HG02588 (cell line): ENCODE measurements around the gene LGI4.

Experiments
- ATAC-seq: cut with Tn5 transposase; IDR thresholded peaks from one replicate; pipeline ENCODE4 v1.9.1; 2021; ENCODE audit warnings: mild to moderate bottlenecking, moderate library complexity; ENCODE audit not compliant: unreplicated experiment

The LGI4 gene

DNA sequence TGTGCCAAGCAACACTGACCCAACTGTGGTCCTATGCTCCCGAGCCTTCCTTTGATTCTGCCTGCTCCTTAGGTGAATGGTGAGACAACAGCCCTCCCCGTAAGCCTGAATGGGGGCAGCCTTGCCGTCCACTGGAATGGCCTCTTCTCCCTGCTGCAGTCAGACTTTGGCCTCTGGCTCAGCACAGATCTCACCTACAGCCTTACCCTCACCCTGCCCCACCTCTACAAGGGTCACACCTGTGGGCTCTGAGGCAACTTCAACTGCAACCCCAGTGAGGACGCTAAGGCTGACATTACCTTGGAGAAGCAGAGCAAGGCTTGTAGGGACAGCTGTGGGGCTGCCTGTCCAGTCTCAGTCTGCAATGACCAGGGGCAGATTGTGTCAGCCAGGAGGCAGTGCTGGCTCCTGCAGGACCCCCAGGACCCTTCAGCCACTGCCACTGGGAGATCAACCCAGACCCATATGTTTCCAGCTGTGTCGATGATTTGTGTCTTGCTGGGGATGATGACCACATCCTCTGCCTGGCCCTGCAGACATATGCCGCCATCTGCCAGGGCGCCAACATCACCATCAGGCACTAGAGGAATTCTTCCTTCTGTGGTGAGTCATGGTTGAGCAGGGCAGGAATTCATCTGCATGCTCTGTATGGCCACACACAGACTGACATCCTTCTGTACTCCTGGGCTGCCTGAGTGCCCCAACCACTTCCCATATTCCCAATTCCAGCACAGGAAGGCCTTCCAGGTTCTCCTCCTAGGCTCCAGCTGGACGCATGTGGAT is 46.5 kb downstream of the LGI4 start:
- ATAC-seq = no peak

DNA sequence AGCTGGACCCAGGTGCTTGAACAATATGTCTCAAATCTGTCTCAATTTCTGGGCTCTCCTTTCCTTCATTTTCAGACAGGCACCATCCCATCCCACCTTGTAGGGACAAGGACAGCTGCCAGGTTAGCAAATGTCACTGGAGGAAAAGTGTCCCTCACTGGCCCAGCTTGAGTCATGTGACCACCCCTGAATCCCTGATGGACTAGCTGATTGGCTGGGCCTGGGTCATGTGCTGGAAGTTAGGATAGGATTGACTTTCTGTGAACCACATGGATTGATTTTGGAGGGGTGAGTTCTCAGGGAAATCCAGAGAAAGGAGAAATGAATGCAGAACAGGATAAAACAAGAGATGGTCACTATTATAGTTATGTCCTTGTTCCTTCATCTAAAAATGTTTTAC is 47.5 kb downstream of the LGI4 start:
- no peak for ATAC-seq

- ATAC-seq = no peak
Observed at GRCh38 chr19:35086455-35086854, 48.4 kb downstream of the LGI4 start.

DNA sequence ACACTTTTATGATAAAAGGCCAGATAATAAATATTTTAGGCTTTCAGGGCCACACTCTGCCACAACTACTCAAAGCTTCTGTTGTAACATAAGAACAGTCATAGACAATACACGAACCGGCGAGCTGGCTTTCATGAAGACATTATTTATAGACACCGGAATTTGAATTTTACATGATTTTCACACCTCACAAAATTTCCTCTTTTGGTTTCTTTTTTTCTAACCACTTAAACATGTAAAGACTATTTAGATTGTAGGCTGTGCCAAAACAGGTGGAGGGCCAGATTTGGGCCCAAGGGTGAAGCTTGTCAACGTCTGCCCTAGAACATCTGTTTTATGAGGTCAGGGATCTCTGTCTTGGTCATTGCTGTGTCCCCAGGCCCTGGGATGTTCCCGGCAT is 48.9 kb downstream of the LGI4 start:
- no peak for ATAC-seq

- ATAC-seq = no peak
Observed at GRCh38 chr19:35084509-35084762, 50.4 kb downstream of the LGI4 start.

DNA sequence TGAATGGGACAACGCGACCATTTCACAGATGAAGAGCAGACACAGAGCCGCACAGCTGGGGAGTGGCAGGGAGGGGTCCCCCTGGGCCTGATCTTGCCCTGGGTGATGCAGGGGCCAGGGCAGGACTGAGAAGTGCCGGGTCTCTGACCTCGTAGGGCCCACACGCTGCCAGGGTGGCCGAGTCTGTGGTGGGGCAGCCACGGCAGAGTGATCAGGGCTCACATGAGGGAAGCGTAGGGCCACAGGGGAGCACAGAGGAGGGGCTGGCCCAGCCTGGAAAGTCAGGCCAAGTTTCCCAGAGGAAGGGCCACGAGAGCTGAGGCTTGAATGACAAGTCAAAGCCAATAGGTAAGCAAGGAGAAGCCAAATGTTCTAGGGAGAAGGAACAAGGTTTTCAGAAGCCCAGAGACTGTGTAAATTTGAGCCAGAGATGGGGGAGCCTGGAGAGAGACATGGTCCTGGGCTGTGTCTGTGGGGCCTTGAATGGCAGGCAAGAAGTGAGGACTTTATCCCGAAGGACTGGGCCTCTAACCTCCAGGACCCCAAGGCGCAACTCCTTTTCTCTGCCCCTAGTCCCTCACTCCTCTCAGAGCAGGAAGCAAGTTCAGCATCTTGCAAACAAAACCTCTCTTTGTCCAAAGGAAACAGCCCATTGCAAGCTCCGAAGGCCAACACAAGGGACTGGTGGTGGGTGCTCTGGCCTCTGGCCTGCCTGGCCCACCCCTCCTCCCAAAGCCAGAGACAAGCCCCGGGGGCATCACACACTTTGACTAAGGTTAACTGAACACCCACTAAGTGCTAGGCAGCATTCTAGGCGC is 51.0 kb downstream of the LGI4 start:
- no peak for ATAC-seq

GRCh38 chr19:35081201-35081600 is 53.7 kb downstream of the LGI4 start:
- ATAC-seq = no peak

DNA sequence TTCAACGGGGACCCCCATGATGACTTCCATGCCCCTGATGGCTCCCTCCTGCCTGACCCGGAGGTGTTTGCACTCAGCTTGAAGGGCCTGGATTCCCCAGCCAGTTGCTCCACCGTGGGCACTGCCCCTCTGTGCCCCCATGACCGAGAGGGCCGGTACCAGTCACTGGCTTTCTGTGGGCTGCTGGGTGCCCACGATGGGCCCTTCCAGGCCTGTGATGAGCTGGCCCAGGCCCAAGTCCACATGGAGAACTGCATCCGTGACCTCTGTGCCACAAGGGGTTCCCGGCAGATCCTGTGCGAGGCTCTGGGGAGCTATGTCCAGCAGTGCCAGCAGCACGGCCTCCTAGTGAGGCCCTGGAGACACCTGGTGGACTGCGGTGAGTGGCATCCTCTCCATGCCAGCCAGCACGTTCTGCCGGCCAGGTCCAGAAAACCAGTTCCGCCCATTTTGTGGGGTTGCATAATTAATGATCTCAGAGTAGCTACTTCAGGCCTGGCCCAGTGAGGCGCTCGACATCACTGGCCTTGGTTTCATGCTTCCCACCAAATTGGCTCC is 54.2 kb downstream of the LGI4 start:
- no peak for ATAC-seq

DNA sequence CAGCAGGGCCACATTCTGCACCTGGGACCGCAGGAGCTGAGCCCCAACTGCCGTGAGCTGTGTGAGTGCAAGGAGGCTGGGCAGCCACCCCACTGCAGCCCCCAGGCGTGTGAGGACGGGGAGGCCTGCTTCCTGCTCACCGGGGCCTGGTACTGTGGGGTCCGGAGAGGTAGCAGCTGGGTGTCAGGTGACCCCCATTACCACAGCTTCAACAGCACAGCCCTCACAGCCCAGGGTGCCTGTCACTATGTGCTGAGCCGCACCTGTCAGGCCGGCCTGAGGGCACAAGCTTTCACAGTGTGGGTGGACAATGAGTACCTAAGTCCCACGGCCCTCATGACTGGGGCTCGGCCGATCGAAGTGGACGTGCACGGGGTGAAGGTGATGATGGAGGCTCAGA is 55.0 kb downstream of the LGI4 start:
- ATAC-seq = no peak

- no peak for ATAC-seq
Observed at GRCh38 chr19:35077411-35078223, 57.2 kb downstream of the LGI4 start.

GRCh38 chr19:35076657-35077056 is 58.2 kb downstream of the LGI4 start:
- ATAC-seq = no peak

- no peak for ATAC-seq
Observed at GRCh38 chr19:35076026-35076370, 58.9 kb downstream of the LGI4 start.

DNA sequence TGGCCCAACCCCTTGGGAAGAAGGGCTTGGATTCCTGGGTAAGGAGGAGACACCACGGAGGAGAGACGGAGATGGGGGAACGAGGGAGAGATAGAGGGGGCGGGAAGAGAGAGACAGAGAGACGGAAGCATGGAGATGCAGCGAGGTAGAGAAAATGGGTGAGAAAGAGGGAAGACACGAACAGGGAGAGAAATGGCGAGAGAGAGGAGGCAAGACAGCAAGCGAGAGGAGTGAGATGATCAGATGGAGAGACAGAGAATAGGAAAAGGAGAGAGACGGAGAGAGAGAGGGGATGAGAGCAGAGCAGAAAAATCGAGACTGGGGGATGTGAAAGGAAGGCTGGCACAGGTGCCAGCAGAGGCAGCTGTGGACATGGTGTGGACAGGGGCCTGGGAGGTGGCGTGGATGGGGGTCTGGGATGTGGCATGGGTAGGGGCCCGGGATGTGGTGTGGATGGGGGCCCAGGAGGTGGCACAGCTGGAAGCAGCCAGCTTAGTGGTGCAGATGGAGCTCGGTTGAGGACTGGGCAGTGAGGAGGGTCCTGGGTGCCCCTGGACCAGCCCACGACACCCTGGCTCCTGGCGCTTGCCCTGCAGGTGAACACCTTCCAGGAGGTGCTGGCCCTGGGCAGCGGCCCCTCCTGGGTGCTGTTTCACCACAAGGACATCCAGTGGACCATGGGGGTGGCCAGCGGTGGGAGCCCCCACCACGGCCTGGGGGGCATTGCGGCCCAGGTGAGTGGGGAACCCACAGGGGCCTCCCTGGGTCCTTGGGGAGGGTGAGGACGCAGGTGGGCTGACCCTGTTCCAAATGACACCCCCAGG is 59.4 kb downstream of the LGI4 start:
- no peak for ATAC-seq
